ENCODE data around the gene HBA1.
"Not testable (repeated sequence)": the region's sequence is repeated elsewhere in the genome, so short reads cannot be mapped to it uniquely, and the experiment has no call there.

Gene HBA1

GRCh38 chr16:143456-143855 lies 33.0 kb upstream of the HBA1 start:
- no peaks in the 10 kb centered on the region for H4K20me1 ChIP-seq
- H3K4me2 ChIP-seq: no peak overlapping the region
- H3K27ac ChIP-seq: no peak overlapping the region
- no peaks in the 10 kb centered on the region for H3K9me3 ChIP-seq
- H3K36me3 ChIP-seq: no peaks in the 10 kb centered on the region
- H3K4me1 ChIP-seq: 0 out of 2 replicates have a peak, but pooled peaks cover 7% of the 10 kb centered on the region
- TF ChIP-seq Cebpa-rat (IDR thresholded peaks at IDR 0.05): no peak
- no peaks in the 10 kb centered on the region; the same call in 1 of the 2 replicates for H3K27me3 ChIP-seq
- no peak overlapping the region for H3K4me3 ChIP-seq
- H3K9ac ChIP-seq: no peak overlapping the region

- no peaks in the 10 kb centered on the region for H3K4me1 ChIP-seq
- H3K4me2 ChIP-seq: no peak overlapping the region
- TF ChIP-seq Cebpa-rat (IDR thresholded peaks at IDR 0.05): no peak
- H3K27me3 ChIP-seq: peaks cover 6% of the 10 kb centered on the region; the same call in 1 of the 2 replicates
- H3K27ac ChIP-seq: no peak overlapping the region
- no peaks in the 10 kb centered on the region for H3K36me3 ChIP-seq
- H3K4me3 ChIP-seq: no peak overlapping the region
- H3K9me3 ChIP-seq: no peaks in the 10 kb centered on the region
- no peak overlapping the region for H3K9ac ChIP-seq
- H4K20me1 ChIP-seq: no peaks in the 10 kb centered on the region
Measured at GRCh38 chr16:144797-145252, 31.7 kb upstream of the HBA1 start.

- Histone ChIP-seq H3K9me3 (no peaks in the 10 kb centered on the region), H3K4me3 (no peak overlapping the region), H3K4me2 (no peak overlapping the region), H3K36me3 (no peaks in the 10 kb centered on the region), H3K27ac (no peak overlapping the region), H4K20me1 (no peaks in the 10 kb centered on the region), H3K4me1 (no peaks in the 10 kb centered on the region), H3K9ac (no peak overlapping the region), H3K27me3 (peaks cover 6% of the 10 kb centered on the region; the same call in 1 of the 2 replicates)
- TF ChIP-seq Cebpa-rat (IDR thresholded peaks at IDR 0.05): no peak
Measured at GRCh38 chr16:146646-147045, 29.8 kb upstream of the HBA1 start.

GRCh38 chr16:149024-149660 lies 27.3 kb upstream of the HBA1 start:
- no peak overlapping the region for H3K27ac ChIP-seq
- H3K9ac ChIP-seq: no peak overlapping the region
- no peak for TF ChIP-seq Cebpa-rat (IDR thresholded peaks at IDR 0.05)
- no peaks in the 10 kb centered on the region for H3K9me3 ChIP-seq
- H3K36me3 ChIP-seq: no peaks in the 10 kb centered on the region
- no peak overlapping the region for H3K4me3 ChIP-seq
- H4K20me1 ChIP-seq: no peaks in the 10 kb centered on the region
- H3K4me1 ChIP-seq: peaks cover 8% of the 10 kb centered on the region
- H3K4me2 ChIP-seq: no peak overlapping the region
- H3K27me3 ChIP-seq: peaks cover 7% of the 10 kb centered on the region

- peak within 1 kb of the TSS; percentile 53 for H3K4me2 ChIP-seq
- H3K9me3 ChIP-seq: no peaks in the 10 kb centered on the region
- no peak within 1 kb of the TSS for H3K27ac ChIP-seq
- no peaks in the 10 kb centered on the region for H4K20me1 ChIP-seq
- no peak within 1 kb of the TSS for H3K4me3 ChIP-seq
- peaks cover 35% of the 10 kb centered on the region for H3K27me3 ChIP-seq
- no peak for TF ChIP-seq Cebpa-rat (IDR thresholded peaks at IDR 0.05)
- no peaks in the 10 kb centered on the region for H3K36me3 ChIP-seq
- H3K4me1 ChIP-seq: peaks cover 8% of the 10 kb centered on the region
- no peak within 1 kb of the TSS for H3K9ac ChIP-seq
Measured at GRCh38 chr16:152141-153128, 24.0 kb upstream of the HBA1 start, which contains the start of gene HBZ. TSS of gene HBZ (plus strand) at chr16:152644. CDS start at chr16:152910, 266 bp downstream.

- not testable (repeated sequence) for H3K27ac ChIP-seq, H3K9ac ChIP-seq, H3K36me3 ChIP-seq, H3K4me3 ChIP-seq, H3K9me3 ChIP-seq, H3K4me2 ChIP-seq, H4K20me1 ChIP-seq, H3K4me1 ChIP-seq
- H3K27me3 ChIP-seq: peaks cover 35% of the 10 kb centered on the region
Measured at GRCh38 chr16:153129-153521, 23.4 kb upstream of the HBA1 start.

- peaks cover 34% of the 10 kb centered on the region for H3K27me3 ChIP-seq
- H3K27ac ChIP-seq, H3K9me3 ChIP-seq, H4K20me1 ChIP-seq, H3K4me2 ChIP-seq, H3K36me3 ChIP-seq, H3K4me3 ChIP-seq, H3K4me1 ChIP-seq, H3K9ac ChIP-seq: not testable (repeated sequence)
Measured at GRCh38 chr16:153550-154216, 22.8 kb upstream of the HBA1 start.

GRCh38 chr16:154217-155030 lies 22.1 kb upstream of the HBA1 start:
- TF ChIP-seq Cebpa-rat (IDR thresholded peaks at IDR 0.05): no peak
- Histone ChIP-seq H3K4me2 (peak overlapping the region; percentile 61), H3K36me3 (no peaks in the 10 kb centered on the region), H3K4me3 (peak overlapping the region; percentile 25), H3K9ac (no peak overlapping the region), H3K27ac (no peak overlapping the region), H3K9me3 (no peaks in the 10 kb centered on the region), H3K4me1 (peaks cover 8% of the 10 kb centered on the region), H3K27me3 (peaks cover 32% of the 10 kb centered on the region), H4K20me1 (no peaks in the 10 kb centered on the region)

GRCh38 chr16:155031-155398 lies 21.5 kb upstream of the HBA1 start:
- Histone ChIP-seq H3K9ac (no peak overlapping the region), H3K27ac (no peak overlapping the region), H3K4me1 (peaks cover 8% of the 10 kb centered on the region), H3K4me2 (peak overlapping the region; percentile 61), H4K20me1 (no peaks in the 10 kb centered on the region), H3K27me3 (peaks cover 36% of the 10 kb centered on the region), H3K9me3 (no peaks in the 10 kb centered on the region), H3K4me3 (no peak overlapping the region), H3K36me3 (no peaks in the 10 kb centered on the region)
- no peak for TF ChIP-seq Cebpa-rat (IDR thresholded peaks at IDR 0.05)

Data from BLaER1 (cell line).